ENCODE data around the gene CRYBG1. TPM values are rescaled to one million over a fixed set of nuclear protein-coding genes. Genes with fewer than 3 reads are reported as not detected.

CRYBG1 gene
- total RNA-seq, 2 donors from 2014 or later = 2.5 to 2.7 TPM

- Mint-ChIP-seq H3K9me3 (no peaks in the 10 kb centered on the region), H3K36me3 (ENCODE audit: low read depth) (no peaks in the 10 kb centered on the region), H3K27me3 (ENCODE audit: insufficient read depth) (peaks cover 9% of the 10 kb centered on the region), H3K27ac (no peak overlapping the region), H3K4me3 (no peak overlapping the region), H3K4me1 (peaks cover 4% of the 10 kb centered on the region)
- 45 to 47% methylated on average over 3 to 5 of the region's 5 CpGs for WGBS, 2 experiments (ENCODE audit: insufficient coverage in 1 of 2, insufficient read length in 1 of 2)
- peak; percentile 80 for DNase-seq
- H3K27ac ChIP-seq (ENCODE audit: low read depth, low read length) = no peak overlapping the region
- H3K4me1 ChIP-seq (ENCODE audit: control insufficient read depth, insufficient read depth, low read length) = no peaks in the 10 kb centered on the region
- peaks cover 3% of the 10 kb centered on the region for H3K27me3 ChIP-seq (ENCODE audit: control insufficient read depth, insufficient read depth, low read length, poor library complexity, severe bottlenecking)
- no peaks in the 10 kb centered on the region for H3K36me3 ChIP-seq (ENCODE audit: control insufficient read depth, insufficient read depth, low read length)
- no peak overlapping the region for H3K9ac ChIP-seq (ENCODE audit: extremely low read depth, low read length, poor library complexity, severe bottlenecking)
- no peaks in the 10 kb centered on the region for H3K9me3 ChIP-seq (ENCODE audit: control insufficient read depth, low read length)
- H3K4me3 ChIP-seq (ENCODE audit: low read length) = no peak overlapping the region
- TF ChIP-seq CTCF (conservative IDR thresholded peaks at IDR 0.05) = peak; percentile 84
Observed at GRCh38 chr6:106334646-106335448, 25.7 kb upstream of the CRYBG1 start.

GRCh38 chr6:106339334-106340029 is 21.0 kb upstream of the CRYBG1 start:
- no peak overlapping the region for H3K27ac Mint-ChIP-seq
- H3K27ac ChIP-seq (ENCODE audit: low read depth, low read length) = no peak overlapping the region
- H3K9me3 ChIP-seq (ENCODE audit: control insufficient read depth, low read length) = no peaks in the 10 kb centered on the region
- no peaks in the 10 kb centered on the region for H3K36me3 Mint-ChIP-seq (ENCODE audit: low read depth)
- H3K4me1 Mint-ChIP-seq = peaks cover 4% of the 10 kb centered on the region
- no peaks in the 10 kb centered on the region for H3K36me3 ChIP-seq (ENCODE audit: control insufficient read depth, insufficient read depth, low read length)
- H3K4me3 Mint-ChIP-seq = no peak overlapping the region
- no peaks in the 10 kb centered on the region for H3K9me3 Mint-ChIP-seq
- peak; percentile 88 for DNase-seq
- no peaks in the 10 kb centered on the region for H3K4me1 ChIP-seq (ENCODE audit: control insufficient read depth, insufficient read depth, low read length)
- no peak overlapping the region for H3K9ac ChIP-seq (ENCODE audit: extremely low read depth, low read length, poor library complexity, severe bottlenecking)
- no peaks in the 10 kb centered on the region for H3K27me3 Mint-ChIP-seq (ENCODE audit: insufficient read depth)
- peak; percentile 89 for TF ChIP-seq CTCF (conservative IDR thresholded peaks at IDR 0.05)
- H3K27me3 ChIP-seq (ENCODE audit: control insufficient read depth, insufficient read depth, low read length, poor library complexity, severe bottlenecking) = no peaks in the 10 kb centered on the region
- WGBS, 2 experiments (ENCODE audit: insufficient coverage in 1 of 2, insufficient read length in 1 of 2) = 13 to 45% methylated on average over 3 to 9 of the region's 9 CpGs
- no peak overlapping the region for H3K4me3 ChIP-seq (ENCODE audit: low read length)

GRCh38 chr6:106347219-106347618 is 13.3 kb upstream of the CRYBG1 start:
- Mint-ChIP-seq H3K36me3 (ENCODE audit: low read depth) (no peaks in the 10 kb centered on the region), H3K4me1 (no peaks in the 10 kb centered on the region), H3K4me3 (no peak overlapping the region), H3K27me3 (ENCODE audit: insufficient read depth) (no peaks in the 10 kb centered on the region), H3K27ac (no peak overlapping the region), H3K9me3 (peaks cover 2% of the 10 kb centered on the region)
- Histone ChIP-seq H3K4me3 (ENCODE audit: low read length) (no peak overlapping the region), H3K9ac (ENCODE audit: extremely low read depth, low read length, poor library complexity, severe bottlenecking) (no peak overlapping the region), H3K9me3 (ENCODE audit: control insufficient read depth, low read length) (no peaks in the 10 kb centered on the region), H3K27me3 (ENCODE audit: control insufficient read depth, insufficient read depth, low read length, poor library complexity, severe bottlenecking) (no peaks in the 10 kb centered on the region), H3K4me1 (ENCODE audit: control insufficient read depth, insufficient read depth, low read length) (no peaks in the 10 kb centered on the region), H3K36me3 (ENCODE audit: control insufficient read depth, insufficient read depth, low read length) (no peaks in the 10 kb centered on the region), H3K27ac (ENCODE audit: low read depth, low read length) (no peak overlapping the region)
- 89 to 100% methylated on average over 1 of the region's 1 CpG for WGBS, 2 experiments (ENCODE audit: insufficient coverage in 1 of 2, insufficient read length in 1 of 2)
- TF ChIP-seq CTCF (conservative IDR thresholded peaks at IDR 0.05) = no peak
- DNase-seq = no peak

All from endodermal cell (in vitro differentiated cells).